Breast epithelium (tissue), 4 donors: ENCODE results near the gene PC. TPM values are rescaled to one million over a fixed set of nuclear protein-coding genes. Genes with fewer than 3 reads are reported as not detected.

ENCODE experiments used
- DNase-seq, 2 donors: peaks; one replicate each; pipeline ENCODE4 v3.0.0-alpha.2; 2019; ENCODE audit warnings: low spot score in 2 of 2
- H3K27ac ChIP-seq, 2 donors: fragments of 200-600 bp; sonication (generic) in 1 of 2; one replicate each; pipeline ENCODE4 v1.5.1; 2016 to 2019; ENCODE audit warnings: mild to moderate bottlenecking in 1 of 2
- H3K27me3 ChIP-seq, 2 donors: fragments of 200-600 bp; sonication (generic) in 1 of 2; one replicate each; pipeline versions ENCODE4 v1.5.1 to v1.6.0; 2017 to 2019; ENCODE audit warnings: control low read depth in 1 of 2, mild to moderate bottlenecking in 1 of 2
- H3K36me3 ChIP-seq: fragments of 200-600 bp; one replicate; pipeline ENCODE4 v1.5.1; 2019
- H3K4me1 ChIP-seq, 2 donors: fragments of 200-600 bp; sonication (generic); one replicate each; pipeline ENCODE4 v1.5.1; 2016 to 2019; ENCODE audit warnings: control low read depth in 1 of 2
- H3K4me3 ChIP-seq, 3 donors: fragments of 200-600 bp; sonication (generic); 1 replicate in 2 of 3; 2 replicates in 1 of 3; pipeline ENCODE4 v1.5.1; 2016 to 2019; ENCODE audit warnings: mild to moderate bottlenecking in 3 of 3, moderate library complexity in 2 of 3
- H3K9me3 ChIP-seq, 2 donors: fragments of 200-600 bp; sonication (generic) in 1 of 2; one replicate each; pipeline ENCODE4 v1.5.1; 2016 to 2019; ENCODE audit warnings: control low read depth in 1 of 2
- POLR2A ChIP-seq: fragments of 450-650 bp; IDR thresholded peaks from one replicate; pipeline ENCODE4 v1.6.1; 2016; ENCODE audit warnings: antibody characterized with exemption, mild to moderate bottlenecking, moderate library complexity
- POLR2AphosphoS5 ChIP-seq, 3 donors: sonication (generic); formaldehyde crosslinking; IDR thresholded peaks; one replicate each; pipeline ENCODE4 v1.6.1; 2017; ENCODE audit warnings: antibody characterized with exemption in 3 of 3
- intact Hi-C: fragments of 100-400 bp; cut with DNase I; formaldehyde crosslinking; loops from one replicate; pipeline ENCODE4 v1.15.1; 2023; ENCODE audit warnings: low total_unique reads
- total RNA-seq, 3 donors: library from RNA; depleted of rRNA; stranded (reverse); fragments of >200 nt; gene quantifications; one replicate each; pipeline ENCODE4 v1.1.0, GENCODE V29; 2016
- TF ChIP-seq, protein P1 (sequence below), 3 donors: fragments of 450-650 bp; IDR thresholded peaks; one replicate each; pipeline ENCODE4 v1.5.1; 2016 to 2017; ENCODE audit warnings: antibody characterized with exemption in 3 of 3, mild to moderate bottlenecking in 3 of 3, moderate library complexity in 3 of 3

Gene PC
- total RNA-seq, 3 donors from 2014 or later, result 35.4 to 137 (median 50.2) TPM

DNA sequence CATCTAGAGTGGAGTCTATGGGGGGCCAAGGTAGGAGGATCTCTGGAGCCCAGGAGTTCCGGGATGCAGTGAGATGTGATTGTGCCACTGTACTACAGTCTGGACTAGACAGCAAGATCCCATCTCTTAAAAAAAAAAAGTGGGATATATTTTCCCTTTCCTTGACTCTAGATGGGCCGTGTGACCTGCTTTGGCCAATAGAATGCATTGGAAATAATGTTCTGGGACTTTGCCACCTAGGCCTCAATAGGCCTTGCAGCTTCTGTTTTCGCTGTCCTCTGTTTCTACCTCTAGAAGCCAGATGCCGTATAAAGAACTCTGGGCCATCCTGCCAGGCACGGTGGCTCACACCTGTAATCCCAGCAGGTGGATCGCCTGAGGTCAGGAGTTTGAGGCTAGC, 20.5 kb upstream of the PC start:
- H3K27me3 ChIP-seq, result no peaks in the 10 kb centered on the region
- H3K4me3 ChIP-seq, result no peak overlapping the region
- intact Hi-C loops, result no loop called here
- TF ChIP-seq POLR2A, result no peak
- no peak for TF ChIP-seq POLR2AphosphoS5 (IDR thresholded peaks at IDR 0.05)
- TF ChIP-seq, protein P1, sequence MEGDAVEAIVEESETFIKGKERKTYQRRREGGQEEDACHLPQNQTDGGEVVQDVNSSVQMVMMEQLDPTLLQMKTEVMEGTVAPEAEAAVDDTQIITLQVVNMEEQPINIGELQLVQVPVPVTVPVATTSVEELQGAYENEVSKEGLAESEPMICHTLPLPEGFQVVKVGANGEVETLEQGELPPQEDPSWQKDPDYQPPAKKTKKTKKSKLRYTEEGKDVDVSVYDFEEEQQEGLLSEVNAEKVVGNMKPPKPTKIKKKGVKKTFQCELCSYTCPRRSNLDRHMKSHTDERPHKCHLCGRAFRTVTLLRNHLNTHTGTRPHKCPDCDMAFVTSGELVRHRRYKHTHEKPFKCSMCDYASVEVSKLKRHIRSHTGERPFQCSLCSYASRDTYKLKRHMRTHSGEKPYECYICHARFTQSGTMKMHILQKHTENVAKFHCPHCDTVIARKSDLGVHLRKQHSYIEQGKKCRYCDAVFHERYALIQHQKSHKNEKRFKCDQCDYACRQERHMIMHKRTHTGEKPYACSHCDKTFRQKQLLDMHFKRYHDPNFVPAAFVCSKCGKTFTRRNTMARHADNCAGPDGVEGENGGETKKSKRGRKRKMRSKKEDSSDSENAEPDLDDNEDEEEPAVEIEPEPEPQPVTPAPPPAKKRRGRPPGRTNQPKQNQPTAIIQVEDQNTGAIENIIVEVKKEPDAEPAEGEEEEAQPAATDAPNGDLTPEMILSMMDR (IDR thresholded peaks at IDR 0.05), result no peak
- no peak for DNase-seq
- no peaks in the 10 kb centered on the region for H3K36me3 ChIP-seq
- H3K27ac ChIP-seq, result peak overlapping the region in 1 of 2 donors; percentile 57
- no peaks in the 10 kb centered on the region for H3K4me1 ChIP-seq
- peaks cover 0 to 4% of the 10 kb centered on the region in 2 donors for H3K9me3 ChIP-seq

DNA sequence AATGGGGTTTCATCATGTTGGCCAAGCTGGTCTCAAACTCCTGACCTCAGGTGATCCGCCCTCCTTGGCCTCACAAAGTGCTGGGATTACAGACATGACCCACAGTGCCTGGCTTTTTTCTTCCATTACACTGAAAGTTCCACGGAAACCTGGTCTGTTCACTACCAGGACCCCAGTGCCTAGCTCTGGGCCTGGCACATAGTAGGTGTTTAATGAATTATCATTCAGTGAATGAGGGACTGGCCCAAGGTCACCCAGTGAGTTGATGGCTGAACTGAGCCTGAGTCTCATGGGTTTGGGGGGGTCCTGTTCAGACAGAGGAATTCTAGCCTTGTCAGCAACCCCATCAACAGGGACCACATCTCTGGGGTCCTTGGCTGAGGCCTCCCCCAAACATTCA, 20.0 kb upstream of the PC start:
- intact Hi-C loops, result no loop called here
- H3K4me1 ChIP-seq, result no peaks in the 10 kb centered on the region
- no peaks in the 10 kb centered on the region for H3K36me3 ChIP-seq
- no peaks in the 10 kb centered on the region for H3K27me3 ChIP-seq
- TF ChIP-seq POLR2A (no peak), POLR2AphosphoS5 (IDR thresholded peaks at IDR 0.05) (no peak)
- TF ChIP-seq, protein P1 (IDR thresholded peaks at IDR 0.05), result no peak
- no peak for DNase-seq
- H3K4me3 ChIP-seq, result no peak overlapping the region
- no peak overlapping the region for H3K27ac ChIP-seq
- H3K9me3 ChIP-seq, result peaks cover 0 to 4% of the 10 kb centered on the region in 2 donors

DNA sequence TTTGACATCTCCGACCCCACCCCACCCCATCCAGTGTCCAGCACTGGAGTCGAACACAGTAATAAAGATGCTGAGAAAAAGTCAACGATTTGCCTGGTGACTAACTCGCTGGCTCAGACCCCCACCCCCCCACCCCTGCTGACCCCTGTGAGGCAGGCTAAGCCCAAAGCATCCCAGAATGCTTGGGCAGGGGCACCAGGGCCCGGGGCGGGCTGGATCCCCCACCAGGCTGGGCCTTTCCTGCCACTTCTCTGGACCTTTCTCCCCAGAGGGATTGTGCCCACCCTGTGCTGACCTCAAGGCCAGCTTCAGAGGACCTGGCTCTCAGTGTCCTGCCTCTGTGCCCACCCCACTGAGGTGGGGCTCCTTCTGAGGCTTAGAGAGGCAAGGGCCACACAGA, 18.7 kb upstream of the PC start:
- Histone ChIP-seq H3K4me3 (no peak overlapping the region), H3K27me3 (no peaks in the 10 kb centered on the region), H3K27ac (no peak overlapping the region), H3K36me3 (no peaks in the 10 kb centered on the region), H3K4me1 (no peaks in the 10 kb centered on the region), H3K9me3 (peaks cover 0 to 4% of the 10 kb centered on the region in 2 donors)
- TF ChIP-seq, protein P1 (IDR thresholded peaks at IDR 0.05), result no peak
- no peak for TF ChIP-seq POLR2AphosphoS5 (IDR thresholded peaks at IDR 0.05)
- no peak for TF ChIP-seq POLR2A
- DNase-seq, result no peak
- intact Hi-C loops, result no loop called here

DNA sequence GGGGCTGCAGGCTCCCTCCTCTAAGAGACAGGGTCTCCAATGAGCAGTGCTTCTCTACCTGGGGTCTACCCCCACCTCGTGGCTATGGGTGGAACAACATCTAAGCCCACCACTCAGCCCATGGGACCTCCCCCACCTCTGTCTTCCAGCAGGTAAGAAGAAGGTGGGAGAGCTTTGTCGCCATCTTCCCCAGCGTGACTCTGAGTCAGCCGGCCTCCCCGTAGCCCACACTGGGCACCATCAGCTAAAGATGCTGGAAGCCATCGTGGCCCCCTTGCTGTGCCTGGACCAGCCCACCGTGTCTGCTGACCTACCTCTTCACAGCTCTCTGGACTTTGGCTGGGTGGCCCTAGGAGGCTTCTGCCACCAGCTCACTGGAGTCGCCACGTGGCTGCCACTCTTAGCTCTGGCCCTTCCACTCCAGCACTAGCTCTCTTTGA, 17.9 kb upstream of the PC start:
- H3K9me3 ChIP-seq, result peaks cover 0 to 4% of the 10 kb centered on the region in 2 donors
- no peak overlapping the region for H3K27ac ChIP-seq
- no peaks in the 10 kb centered on the region for H3K27me3 ChIP-seq
- intact Hi-C loops, result no loop called here
- H3K36me3 ChIP-seq, result no peaks in the 10 kb centered on the region
- H3K4me3 ChIP-seq, result no peak overlapping the region
- TF ChIP-seq POLR2A (no peak), POLR2AphosphoS5 (IDR thresholded peaks at IDR 0.05) (no peak)
- TF ChIP-seq, protein P1 (IDR thresholded peaks at IDR 0.05), result peak in 1 of 3 donors; percentile 23
- no peak for DNase-seq
- H3K4me1 ChIP-seq, result peaks cover 0 to 3% of the 10 kb centered on the region in 2 donors

DNA sequence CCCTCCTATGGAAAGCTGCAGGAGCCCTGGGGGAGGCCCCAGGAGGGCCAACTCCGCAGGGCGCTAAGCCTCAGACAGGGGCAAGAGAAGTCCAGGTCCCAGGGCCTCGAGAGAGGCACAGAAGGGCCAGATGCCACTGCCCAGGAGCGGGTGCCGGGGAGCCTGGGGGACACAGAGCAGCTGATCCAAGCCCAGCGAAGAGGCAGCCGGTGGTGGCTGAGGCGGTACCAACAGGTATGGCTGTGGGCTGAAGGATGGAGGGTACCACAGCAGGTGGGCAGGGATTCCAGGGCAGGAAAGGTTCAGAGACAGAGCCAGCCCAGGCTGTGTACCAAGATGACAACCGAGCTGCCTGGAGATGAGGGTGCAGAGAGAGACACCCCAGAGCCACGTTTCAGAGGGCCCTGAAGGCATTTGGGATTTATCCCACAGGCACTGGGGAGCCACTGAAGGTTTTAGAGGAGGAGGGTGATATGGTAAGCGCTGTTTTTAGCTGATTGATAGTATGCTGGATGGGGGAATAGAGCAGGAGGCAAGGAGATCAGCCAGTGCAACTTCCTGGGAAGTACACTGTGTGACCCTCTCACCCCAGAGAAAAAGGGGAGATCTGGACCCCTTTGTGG, 17.3 kb upstream of the PC start:
- DNase-seq, result no peak
- H3K9me3 ChIP-seq, result peaks cover 0 to 4% of the 10 kb centered on the region in 2 donors
- no peaks in the 10 kb centered on the region for H3K36me3 ChIP-seq
- no peaks in the 10 kb centered on the region for H3K27me3 ChIP-seq
- intact Hi-C loops, result no loop called here
- TF ChIP-seq POLR2AphosphoS5 (IDR thresholded peaks at IDR 0.05), result no peak
- peaks cover 0 to 4% of the 10 kb centered on the region in 2 donors for H3K4me1 ChIP-seq
- no peak overlapping the region for H3K27ac ChIP-seq
- H3K4me3 ChIP-seq, result no peak overlapping the region
